SW480 (cell line): ENCODE measurements around the gene EXT2.
A peak's percentile ranks its signal among the peaks of the same experiment; 100 is the strongest.

Experiments
- DNase-seq: peaks from one replicate; pipeline ENCODE4 v3.0.0-alpha.2; 2016; ENCODE audit warnings: low spot score

Gene EXT2

GRCh38 chr11:44243086-44243485 is 147.6 kb downstream of the EXT2 start:
- DNase-seq, result no peak

- peak; percentile 34 for DNase-seq
Measured at GRCh38 chr11:44243595-44244343, 148.3 kb downstream of the EXT2 start.

GRCh38 chr11:44244639-44245310 is 149.3 kb downstream of the EXT2 start:
- DNase-seq, result no peak

- no peak for DNase-seq
Measured at GRCh38 chr11:44246726-44247125, 151.2 kb downstream of the EXT2 start.

GRCh38 chr11:44247508-44247907 is 152.0 kb downstream of the EXT2 start:
- DNase-seq, result no peak

GRCh38 chr11:44248109-44248508 is 152.6 kb downstream of the EXT2 start:
- DNase-seq, result no peak

GRCh38 chr11:44250421-44250820 is 154.9 kb downstream of the EXT2 start:
- no peak for DNase-seq

- DNase-seq, result no peak
Measured at GRCh38 chr11:44252999-44253602, 157.6 kb downstream of the EXT2 start.

- DNase-seq, result no peak
Measured at GRCh38 chr11:44255406-44256071, 160.1 kb downstream of the EXT2 start.

GRCh38 chr11:44256673-44257291 is 161.3 kb downstream of the EXT2 start:
- DNase-seq, result no peak

GRCh38 chr11:44257338-44258189 is 162.1 kb downstream of the EXT2 start:
- no peak for DNase-seq

- DNase-seq, result no peak
Measured at GRCh38 chr11:44258190-44258489, 162.7 kb downstream of the EXT2 start.

- DNase-seq, result no peak
Measured at GRCh38 chr11:44258839-44259420, 163.5 kb downstream of the EXT2 start.

GRCh38 chr11:44260081-44260480 is 164.6 kb downstream of the EXT2 start:
- no peak for DNase-seq

GRCh38 chr11:44261800-44262591 is 166.5 kb downstream of the EXT2 start:
- DNase-seq, result no peak

- no peak for DNase-seq
Measured at GRCh38 chr11:44263738-44264437, 168.4 kb downstream of the EXT2 start.

GRCh38 chr11:44264438-44264749 is 168.9 kb downstream of the EXT2 start:
- DNase-seq, result no peak

- no peak for DNase-seq
Measured at GRCh38 chr11:44264761-44265160, 169.3 kb downstream of the EXT2 start.

GRCh38 chr11:44266056-44266780 is 170.7 kb downstream of the EXT2 start:
- DNase-seq, result no peak
